Measurements from ENCODE around the gene TTC36. TPM values are rescaled to one million over a fixed set of nuclear protein-coding genes. Genes with fewer than 3 reads are reported as not detected.

Gene TTC36
- total and polyA plus RNA-seq, 2 of the 13 experiments (the other 11 are each of a cell fraction or from before 2014, with no cell fraction given), result 0.13 to 0.40 TPM

DNA sequence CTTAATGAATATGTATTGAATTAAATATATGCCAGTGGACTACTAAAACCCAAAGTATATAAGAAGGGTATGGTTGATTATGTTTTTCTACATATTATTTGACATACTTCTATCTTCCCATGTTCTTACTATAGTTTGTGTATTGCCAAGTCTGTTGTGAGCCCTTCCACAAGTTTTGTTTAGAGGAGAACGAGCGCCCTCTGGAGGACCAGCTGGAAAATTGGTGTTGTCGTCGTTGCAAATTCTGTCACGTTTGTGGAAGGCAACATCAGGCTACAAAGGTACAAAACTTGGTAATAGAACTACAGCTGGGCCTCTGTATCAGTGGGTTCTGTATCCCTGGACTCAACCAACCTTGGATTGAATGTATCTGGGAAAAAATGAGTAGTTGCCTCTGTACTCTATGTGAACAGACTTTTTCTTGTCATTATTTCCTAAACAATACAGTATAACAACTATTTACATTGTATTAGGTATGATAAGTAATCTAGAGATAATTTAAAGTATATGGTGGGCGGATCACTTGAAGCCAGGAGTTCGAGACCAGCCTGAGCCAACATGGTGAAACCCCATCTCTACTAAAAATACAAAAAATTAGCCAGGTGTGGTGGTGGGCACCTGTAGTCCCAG, 38.7 kb upstream of the TTC36 start (continued):
- TF ChIP-seq, protein P1, sequence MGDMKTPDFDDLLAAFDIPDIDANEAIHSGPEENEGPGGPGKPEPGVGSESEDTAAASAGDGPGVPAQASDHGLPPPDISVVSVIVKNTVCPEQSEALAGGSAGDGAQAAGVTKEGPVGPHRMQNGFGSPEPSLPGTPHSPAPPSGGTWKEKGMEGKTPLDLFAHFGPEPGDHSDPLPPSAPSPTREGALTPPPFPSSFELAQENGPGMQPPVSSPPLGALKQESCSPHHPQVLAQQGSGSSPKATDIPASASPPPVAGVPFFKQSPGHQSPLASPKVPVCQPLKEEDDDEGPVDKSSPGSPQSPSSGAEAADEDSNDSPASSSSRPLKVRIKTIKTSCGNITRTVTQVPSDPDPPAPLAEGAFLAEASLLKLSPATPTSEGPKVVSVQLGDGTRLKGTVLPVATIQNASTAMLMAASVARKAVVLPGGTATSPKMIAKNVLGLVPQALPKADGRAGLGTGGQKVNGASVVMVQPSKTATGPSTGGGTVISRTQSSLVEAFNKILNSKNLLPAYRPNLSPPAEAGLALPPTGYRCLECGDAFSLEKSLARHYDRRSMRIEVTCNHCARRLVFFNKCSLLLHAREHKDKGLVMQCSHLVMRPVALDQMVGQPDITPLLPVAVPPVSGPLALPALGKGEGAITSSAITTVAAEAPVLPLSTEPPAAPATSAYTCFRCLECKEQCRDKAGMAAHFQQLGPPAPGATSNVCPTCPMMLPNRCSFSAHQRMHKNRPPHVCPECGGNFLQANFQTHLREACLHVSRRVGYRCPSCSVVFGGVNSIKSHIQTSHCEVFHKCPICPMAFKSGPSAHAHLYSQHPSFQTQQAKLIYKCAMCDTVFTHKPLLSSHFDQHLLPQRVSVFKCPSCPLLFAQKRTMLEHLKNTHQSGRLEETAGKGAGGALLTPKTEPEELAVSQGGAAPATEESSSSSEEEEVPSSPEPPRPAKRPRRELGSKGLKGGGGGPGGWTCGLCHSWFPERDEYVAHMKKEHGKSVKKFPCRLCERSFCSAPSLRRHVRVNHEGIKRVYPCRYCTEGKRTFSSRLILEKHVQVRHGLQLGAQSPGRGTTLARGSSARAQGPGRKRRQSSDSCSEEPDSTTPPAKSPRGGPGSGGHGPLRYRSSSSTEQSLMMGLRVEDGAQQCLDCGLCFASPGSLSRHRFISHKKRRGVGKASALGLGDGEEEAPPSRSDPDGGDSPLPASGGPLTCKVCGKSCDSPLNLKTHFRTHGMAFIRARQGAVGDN (CRISPR knock-in tag; IDR thresholded peaks at IDR 0.05), result no peak
- TF ChIP-seq BHLHE40 (IDR thresholded peaks at IDR 0.05; ENCODE audit: low read length), result 0 out of 2 replicates have a peak, but pooled peaks have one; percentile 51
- TF ChIP-seq ZNF20 (CRISPR knock-in tag; IDR thresholded peaks at IDR 0.05), result no peak
- TF ChIP-seq HOXA5 (CRISPR knock-in tag; IDR thresholded peaks at IDR 0.05), result no peak
- TF ChIP-seq, protein P2, sequence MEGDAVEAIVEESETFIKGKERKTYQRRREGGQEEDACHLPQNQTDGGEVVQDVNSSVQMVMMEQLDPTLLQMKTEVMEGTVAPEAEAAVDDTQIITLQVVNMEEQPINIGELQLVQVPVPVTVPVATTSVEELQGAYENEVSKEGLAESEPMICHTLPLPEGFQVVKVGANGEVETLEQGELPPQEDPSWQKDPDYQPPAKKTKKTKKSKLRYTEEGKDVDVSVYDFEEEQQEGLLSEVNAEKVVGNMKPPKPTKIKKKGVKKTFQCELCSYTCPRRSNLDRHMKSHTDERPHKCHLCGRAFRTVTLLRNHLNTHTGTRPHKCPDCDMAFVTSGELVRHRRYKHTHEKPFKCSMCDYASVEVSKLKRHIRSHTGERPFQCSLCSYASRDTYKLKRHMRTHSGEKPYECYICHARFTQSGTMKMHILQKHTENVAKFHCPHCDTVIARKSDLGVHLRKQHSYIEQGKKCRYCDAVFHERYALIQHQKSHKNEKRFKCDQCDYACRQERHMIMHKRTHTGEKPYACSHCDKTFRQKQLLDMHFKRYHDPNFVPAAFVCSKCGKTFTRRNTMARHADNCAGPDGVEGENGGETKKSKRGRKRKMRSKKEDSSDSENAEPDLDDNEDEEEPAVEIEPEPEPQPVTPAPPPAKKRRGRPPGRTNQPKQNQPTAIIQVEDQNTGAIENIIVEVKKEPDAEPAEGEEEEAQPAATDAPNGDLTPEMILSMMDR (CRISPR knock-in tag; IDR thresholded peaks at IDR 0.05), result peak; percentile 85
- TF ChIP-seq ZNF720 (CRISPR knock-in tag; IDR thresholded peaks at IDR 0.05), result no peak
- TF ChIP-seq CBX5 (CRISPR knock-in tag; IDR thresholded peaks at IDR 0.05; ENCODE audit: borderline replicate concordance), result no peak
- TF ChIP-seq SP140L (CRISPR knock-in tag; IDR thresholded peaks at IDR 0.05; ENCODE audit: borderline replicate concordance), result 0 out of 2 replicates have a peak, but pooled peaks have one; percentile 55
- TF ChIP-seq HMG20A (CRISPR knock-in tag; IDR thresholded peaks at IDR 0.05; ENCODE audit: borderline replicate concordance), result no peak
- no peak for TF ChIP-seq KLF13 (CRISPR knock-in tag; IDR thresholded peaks at IDR 0.05)
- TF ChIP-seq GATAD2A (CRISPR knock-in tag; IDR thresholded peaks at IDR 0.05), result no peak
- no peak for TF ChIP-seq ZNF563 (CRISPR knock-in tag; IDR thresholded peaks at IDR 0.05)
- TF ChIP-seq KAT7 (CRISPR knock-in tag; IDR thresholded peaks at IDR 0.05; ENCODE audit: borderline replicate concordance), result no peak
- TF ChIP-seq RAD21 (CRISPR knock-in tag; IDR thresholded peaks at IDR 0.05), result peak; percentile 47; the same call in 1 of the 2 replicates
- TF ChIP-seq SAP130 (CRISPR knock-in tag; IDR thresholded peaks at IDR 0.05; ENCODE audit: low read depth), result peak; percentile 36; the same call in 1 of the 2 replicates
- TF ChIP-seq, protein P3, sequence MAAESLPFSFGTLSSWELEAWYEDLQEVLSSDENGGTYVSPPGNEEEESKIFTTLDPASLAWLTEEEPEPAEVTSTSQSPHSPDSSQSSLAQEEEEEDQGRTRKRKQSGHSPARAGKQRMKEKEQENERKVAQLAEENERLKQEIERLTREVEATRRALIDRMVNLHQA (CRISPR knock-in tag; IDR thresholded peaks at IDR 0.05), result no peak
- TF ChIP-seq, protein P4, sequence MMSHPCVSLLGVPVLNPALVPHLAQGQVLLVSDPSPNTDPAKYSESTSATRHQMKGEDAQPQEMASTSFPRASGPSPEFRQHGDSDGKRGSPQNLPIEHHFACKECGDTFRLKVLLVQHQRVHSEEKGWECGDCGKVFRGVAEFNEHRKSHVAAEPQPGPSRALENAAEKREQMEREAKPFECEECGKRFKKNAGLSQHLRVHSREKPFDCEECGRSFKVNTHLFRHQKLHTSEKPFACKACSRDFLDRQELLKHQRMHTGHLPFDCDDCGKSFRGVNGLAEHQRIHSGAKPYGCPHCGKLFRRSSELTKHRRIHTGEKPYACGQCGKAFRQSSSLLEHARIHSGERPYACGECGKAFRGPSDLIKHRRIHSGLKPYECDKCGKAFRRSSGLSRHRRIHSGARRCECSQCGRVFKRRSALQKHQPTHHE (CRISPR knock-in tag; IDR thresholded peaks at IDR 0.05; ENCODE audit: borderline replicate concordance), result no peak
- TF ChIP-seq MAF1 (CRISPR knock-in tag; IDR thresholded peaks at IDR 0.05; ENCODE audit: borderline replicate concordance), result no peak
- TF ChIP-seq, protein P5, sequence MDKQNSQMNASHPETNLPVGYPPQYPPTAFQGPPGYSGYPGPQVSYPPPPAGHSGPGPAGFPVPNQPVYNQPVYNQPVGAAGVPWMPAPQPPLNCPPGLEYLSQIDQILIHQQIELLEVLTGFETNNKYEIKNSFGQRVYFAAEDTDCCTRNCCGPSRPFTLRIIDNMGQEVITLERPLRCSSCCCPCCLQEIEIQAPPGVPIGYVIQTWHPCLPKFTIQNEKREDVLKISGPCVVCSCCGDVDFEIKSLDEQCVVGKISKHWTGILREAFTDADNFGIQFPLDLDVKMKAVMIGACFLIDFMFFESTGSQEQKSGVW (CRISPR knock-in tag; IDR thresholded peaks at IDR 0.05; ENCODE audit: borderline replicate concordance), result no peak
- peak; percentile 28; the same call in 1 of the 2 replicates for TF ChIP-seq FOXA3 (CRISPR knock-in tag; IDR thresholded peaks at IDR 0.05)
- TF ChIP-seq THYN1 (CRISPR knock-in tag; IDR thresholded peaks at IDR 0.05; ENCODE audit: borderline replicate concordance, low read depth), result 0 out of 2 replicates have a peak, but pooled peaks have one; percentile 33
- TF ChIP-seq ZNF350 (CRISPR knock-in tag; IDR thresholded peaks at IDR 0.05; ENCODE audit: borderline replicate concordance, low read depth), result no peak
- TF ChIP-seq ZC3H13 (CRISPR knock-in tag; IDR thresholded peaks at IDR 0.05), result no peak

Measured in HepG2 (cell line).